T47D (cell line): ENCODE data around the gene CAPRIN1.

Source experiments
- DNase-seq, 2 experiments: peaks; one replicate each; pipeline versions ENCODE4 v3.0.0 to v3.0.0-alpha.2; 2011 to 2012; ENCODE audit warnings: low read depth in 1 of 2, low spot score in 1 of 2
- JUND ChIP-seq: IDR thresholded peaks from 2 replicates; pipeline ENCODE4 v1.6.1; 2012; ENCODE audit warnings: low read depth
- in situ Hi-C: cut with HindIII; loops from 2 replicates; pipeline ENCODE4 v1.10.0; 2016; ENCODE audit warnings: low sequenced_read_pairs, low pct_unique_long_range_greater_than_20kb

CAPRIN1 gene

GRCh38 chr11:34051349-34052035, at the start of gene CAPRIN1:
TSS of gene CAPRIN1 (plus strand) at chr11:34051731. CDS start at chr11:34052421, 690 bp downstream.
- no peak for TF ChIP-seq JUND
- in situ Hi-C loops = no loop called here
- DNase-seq = peak; percentile 95 to 96

GRCh38 chr11:34002420-34002819, 49.1 kb upstream of the CAPRIN1 start:
- TF ChIP-seq JUND = no peak
- in situ Hi-C loops = no loop called here
- peak; percentile 31 to 89 for DNase-seq

DNA sequence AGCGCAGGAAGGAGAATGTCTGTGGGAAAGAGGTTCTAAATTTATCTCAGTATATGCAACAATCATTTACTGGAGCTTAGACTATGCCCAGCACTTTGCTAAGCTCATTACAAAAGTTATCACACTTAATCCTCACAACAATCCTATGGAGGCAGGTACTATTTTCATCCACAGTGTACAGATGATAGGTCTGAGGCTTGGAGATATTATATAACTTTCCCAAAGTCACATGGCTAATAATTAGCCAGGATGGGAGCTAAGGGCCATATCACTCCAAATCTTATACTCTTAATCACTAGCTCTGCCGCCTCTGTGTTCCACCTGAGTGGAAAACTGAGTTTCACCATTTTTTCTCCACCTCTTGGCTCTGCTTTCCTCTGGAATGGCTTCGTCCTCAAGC, 47.3 kb upstream of the CAPRIN1 start:
- in situ Hi-C loops = no loop called here
- no peak for TF ChIP-seq JUND
- DNase-seq = no peak

DNA sequence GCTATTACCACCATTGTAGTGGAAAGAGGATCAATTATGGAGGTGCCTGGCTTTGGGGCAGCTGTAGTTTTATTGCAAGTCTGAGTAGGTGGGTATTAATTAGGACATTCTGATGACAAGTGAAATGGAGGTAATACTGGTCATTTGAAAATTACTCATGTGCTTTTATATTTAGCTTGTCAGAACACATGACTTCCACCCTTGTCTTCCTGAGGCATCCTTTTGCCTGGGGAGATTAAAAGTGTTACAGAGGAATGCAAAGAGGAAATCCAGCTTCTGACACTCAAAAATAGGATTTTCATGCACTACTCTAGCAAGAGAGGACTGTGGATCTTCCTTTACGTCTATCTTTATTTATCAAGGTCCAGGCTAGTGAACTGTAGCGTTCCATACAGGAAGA, 44.7 kb upstream of the CAPRIN1 start:
- no peak for TF ChIP-seq JUND
- no peak for DNase-seq
- in situ Hi-C loops = no loop called here

DNA sequence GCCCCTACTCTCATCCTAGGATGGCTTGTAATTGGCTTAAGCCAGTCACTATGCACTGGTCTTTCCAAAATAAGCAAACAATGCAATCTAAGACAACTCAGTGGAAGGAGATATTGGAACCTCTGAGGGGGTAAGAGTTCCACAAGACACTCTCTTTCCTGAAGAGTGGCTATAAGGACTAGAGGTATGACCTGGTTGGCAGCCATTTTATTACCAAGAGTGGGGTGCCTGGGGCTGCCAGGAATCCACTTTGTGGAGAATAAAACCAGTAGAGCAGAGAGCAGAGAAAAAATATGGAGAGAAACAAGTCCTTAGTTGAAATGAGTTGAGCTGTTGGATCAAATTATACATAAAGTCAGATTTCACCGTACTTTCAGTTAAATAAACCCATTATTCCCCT, 38.8 kb upstream of the CAPRIN1 start:
- in situ Hi-C loops = no loop called here
- no peak for TF ChIP-seq JUND

DNA sequence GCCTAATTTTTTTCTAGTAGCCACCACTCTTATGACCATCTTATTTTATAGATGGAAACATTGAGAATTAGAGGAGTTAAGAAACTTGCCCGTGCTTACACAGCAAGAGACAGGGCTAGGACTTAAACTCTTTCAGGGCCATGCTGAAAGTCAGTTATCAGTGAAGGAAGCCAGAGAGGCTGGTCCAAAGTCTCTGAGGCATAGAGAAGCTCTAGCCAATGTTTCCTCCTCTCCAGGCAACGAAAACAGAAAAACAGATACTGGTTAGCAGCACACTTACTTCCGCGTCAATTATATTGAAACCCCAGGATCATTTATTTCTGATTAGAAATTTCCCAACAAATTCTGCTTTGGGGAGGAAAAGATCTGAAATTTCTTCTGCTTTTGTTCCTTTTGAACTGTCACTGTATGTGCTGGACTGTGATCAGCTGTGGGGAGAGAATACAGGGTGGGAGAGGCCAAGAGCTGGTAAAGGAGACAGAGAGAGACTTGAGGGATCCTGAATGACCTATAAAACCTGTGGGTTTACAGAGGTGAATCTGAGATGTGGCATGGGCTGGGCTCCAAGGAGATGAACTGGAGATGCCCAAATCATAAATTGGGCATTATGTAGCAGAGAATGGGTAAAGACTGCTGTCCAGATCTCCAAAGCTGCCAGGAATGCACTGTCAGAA, 37.5 kb upstream of the CAPRIN1 start:
- TF ChIP-seq JUND = no peak
- in situ Hi-C loops = no loop called here
- DNase-seq = no peak

More for the DNA sequence above, 38.8 kb upstream of the CAPRIN1 start:
- DNase-seq = no peak

DNA sequence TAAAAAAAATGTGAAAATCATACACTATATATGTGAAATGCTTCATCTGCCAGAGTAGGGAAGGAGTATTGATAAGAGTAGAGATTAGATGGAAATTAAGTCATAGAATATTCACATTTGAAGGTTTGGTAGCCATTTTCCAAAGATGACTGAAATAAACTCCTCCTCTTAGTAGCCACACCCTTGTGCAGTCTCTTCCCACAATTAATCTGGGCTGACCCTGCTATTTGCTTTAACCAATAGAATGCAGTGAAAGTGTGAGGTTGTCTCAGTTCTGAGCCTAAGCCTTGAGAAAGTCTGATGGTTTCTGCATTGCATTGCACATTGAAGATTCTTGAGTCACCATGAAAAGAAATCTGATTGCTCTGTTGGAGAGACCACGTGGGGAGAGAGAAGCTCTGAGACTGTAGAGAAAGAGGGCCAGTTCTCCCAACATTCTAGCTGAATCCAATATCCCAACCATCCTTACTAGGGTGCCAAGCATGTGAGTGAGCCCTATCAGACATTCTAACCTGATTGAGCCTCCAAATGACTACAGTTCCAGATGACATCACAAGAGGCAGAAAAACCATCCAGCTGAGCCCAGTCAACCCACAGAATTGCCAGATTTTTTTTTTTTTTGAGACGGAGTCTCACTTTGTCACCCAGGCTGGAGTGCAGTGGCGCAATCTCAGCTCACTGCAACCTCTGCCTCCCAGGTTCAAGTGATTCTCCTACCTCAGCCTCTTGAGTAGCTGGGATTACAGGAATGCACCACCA, 29.4 kb upstream of the CAPRIN1 start:
- in situ Hi-C loops = no loop called here
- no peak for DNase-seq
- TF ChIP-seq JUND = no peak

- no peak for TF ChIP-seq JUND
- no peak for DNase-seq
- in situ Hi-C loops = no loop called here
Observed at GRCh38 chr11:34026432-34026831, 25.1 kb upstream of the CAPRIN1 start.

GRCh38 chr11:34027516-34028408, 23.8 kb upstream of the CAPRIN1 start:
- DNase-seq = no peak
- no peak for TF ChIP-seq JUND
- in situ Hi-C loops = no loop called here

GRCh38 chr11:34028425-34028824, 23.1 kb upstream of the CAPRIN1 start:
- no peak for DNase-seq
- TF ChIP-seq JUND = no peak
- in situ Hi-C loops = no loop called here

DNA sequence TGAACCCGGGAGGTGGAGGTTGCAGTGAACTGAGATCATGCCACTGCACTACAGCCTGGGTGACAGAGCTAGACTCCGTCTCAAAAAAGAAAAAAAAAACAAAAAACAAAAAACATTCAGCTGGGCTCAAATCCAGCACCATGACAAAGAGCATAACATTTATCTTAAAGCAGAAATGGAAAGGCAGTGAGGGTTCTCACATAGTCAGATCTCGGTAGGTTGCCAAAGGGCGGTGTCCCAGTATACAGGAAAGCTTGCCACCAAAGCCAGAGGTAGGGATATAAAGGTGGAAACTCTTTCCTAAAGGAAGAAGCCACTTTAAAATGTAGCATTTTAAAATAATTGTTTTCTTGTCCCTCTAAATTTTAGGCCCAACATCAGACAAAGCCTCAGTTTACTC, 22.4 kb upstream of the CAPRIN1 start:
- in situ Hi-C loops = no loop called here
- no peak for TF ChIP-seq JUND
- DNase-seq = no peak

DNA sequence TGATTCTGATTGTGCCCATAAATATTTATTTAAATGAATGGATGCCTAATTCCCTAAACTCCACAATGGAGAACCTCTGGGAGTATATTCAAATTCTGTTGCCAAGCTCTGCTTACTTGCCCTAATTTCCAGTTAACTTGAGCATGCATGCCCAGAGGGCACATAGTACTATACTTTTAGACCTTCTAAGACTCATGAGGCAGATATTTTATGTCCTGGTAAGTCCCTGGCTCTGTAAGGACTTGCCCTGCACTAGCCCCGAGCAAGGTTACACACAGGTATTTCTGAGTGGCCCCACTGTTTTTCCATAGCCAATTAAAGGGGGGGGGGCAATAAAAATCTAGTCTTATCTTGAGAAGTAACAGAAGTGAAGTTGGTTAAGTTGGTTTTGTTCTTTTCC, 21.1 kb upstream of the CAPRIN1 start:
- in situ Hi-C loops = no loop called here
- TF ChIP-seq JUND = no peak

DNA sequence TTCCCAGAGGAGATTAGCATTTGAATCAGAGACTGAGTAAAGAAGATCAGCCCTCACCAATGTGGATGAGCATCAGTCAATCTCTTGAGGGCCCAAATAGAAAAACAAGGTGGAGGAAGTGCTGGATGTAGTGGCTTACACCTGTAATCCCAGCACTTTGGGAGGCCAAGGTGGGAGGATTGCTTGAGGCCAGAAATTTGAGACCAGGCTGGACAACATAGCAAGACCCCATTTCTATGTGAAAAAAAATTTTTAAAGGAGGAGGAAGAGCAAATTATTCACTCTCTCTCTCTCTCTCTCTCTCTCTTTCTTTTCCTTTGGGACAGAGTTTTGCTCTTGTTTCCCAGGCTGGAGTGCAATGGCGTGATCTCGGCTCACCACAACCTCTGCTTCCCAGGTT, 18.1 kb upstream of the CAPRIN1 start:
- DNase-seq = no peak
- TF ChIP-seq JUND = no peak
- in situ Hi-C loops = no loop called here

More for the DNA sequence above, 21.1 kb upstream of the CAPRIN1 start:
- DNase-seq = peak in 1 of 2 experiments; percentile 52
